CD4-positive, CD25-positive, alpha-beta regulatory T cell (primary cell): Measurements from ENCODE around the gene APOL4. TPM values are rescaled to one million over a fixed set of nuclear protein-coding genes. Genes with fewer than 3 reads are reported as not detected.

Source experiments
- ATAC-seq, 2 donors: fragments of 150-1000 bp; cut with Tn5 transposase; one replicate each; pipeline ENCODE4 v1.10.0; 2021; ENCODE audit warnings: low read depth in 2 of 2, moderate number of reproducible peaks in 2 of 2, moderate library complexity in 1 of 2
- DNase-seq, 3 donors: peaks; one replicate each; pipeline versions ENCODE4 v3.0.0 to v3.0.0-alpha.2; 2012 to 2022; ENCODE audit warnings: mixed read lengths in 1 of 3
- H3K27ac ChIP-seq: one replicate; pipeline ENCODE4 v1.7.0; 2013; ENCODE audit warnings: mild to moderate bottlenecking, low read length; ENCODE audit not compliant: insufficient read depth, poor library complexity, severe bottlenecking
- H3K27me3 ChIP-seq: one replicate; pipeline ENCODE4 v1.7.0; 2013; ENCODE audit warnings: low read length; ENCODE audit not compliant: control insufficient read depth, insufficient read depth
- H3K36me3 ChIP-seq: one replicate; pipeline ENCODE4 v1.7.0; 2013; ENCODE audit warnings: mild to moderate bottlenecking, low read length, moderate library complexity; ENCODE audit not compliant: control insufficient read depth, insufficient read depth
- H3K4me1 ChIP-seq: 2 replicates; pipeline ENCODE4 v1.7.0; 2013; ENCODE audit warnings: mild to moderate bottlenecking, low read length; ENCODE audit not compliant: insufficient read depth, control insufficient read depth, poor library complexity, severe bottlenecking
- H3K4me3 ChIP-seq: one replicate; pipeline ENCODE4 v1.7.0; 2013; ENCODE audit warnings: low read depth, mild to moderate bottlenecking, low read length, moderate library complexity
- H3K9me3 ChIP-seq, 2 experiments: 1 replicate in 1 of 2; 2 replicates in 1 of 2; pipeline ENCODE4 v1.7.0; 2013; ENCODE audit warnings: low read length in 2 of 2, mild to moderate bottlenecking in 1 of 2, moderate library complexity in 1 of 2; ENCODE audit not compliant: control insufficient read depth in 2 of 2
- H3K27ac Mint-ChIP-seq, 3 donors: one replicate each; pipeline ENCODE4 v1.8.0; 2020 to 2022; ENCODE audit warnings: mild to moderate bottlenecking in 3 of 3, mixed read lengths in 3 of 3, moderate library complexity in 2 of 3
- H3K27me3 Mint-ChIP-seq: one replicate; pipeline ENCODE4 v1.8.0; 2022; ENCODE audit warnings: mild to moderate bottlenecking, mixed read lengths
- H3K36me3 Mint-ChIP-seq: one replicate; pipeline ENCODE4 v1.8.0; 2020; ENCODE audit warnings: mixed read lengths
- H3K4me1 Mint-ChIP-seq, 4 donors: one replicate each; pipeline ENCODE4 v1.8.0; 2020 to 2022; ENCODE audit warnings: mixed read lengths in 4 of 4, mild to moderate bottlenecking in 1 of 4
- H3K4me3 Mint-ChIP-seq, 4 donors: one replicate each; pipeline ENCODE4 v1.8.0; 2020 to 2022; ENCODE audit warnings: mild to moderate bottlenecking in 4 of 4, mixed read lengths in 4 of 4, moderate library complexity in 3 of 4
- H3K9me3 Mint-ChIP-seq, 7 donors: one replicate each; pipeline ENCODE4 v1.8.0; 2020 to 2022; ENCODE audit warnings: mixed read lengths in 7 of 7, mild to moderate bottlenecking in 3 of 7, moderate library complexity in 2 of 7
- polyA plus RNA-seq, 4 donors: library from polyadenylated mRNA; unstranded; fragments of 300-500 nt; fragmentation: Illumina TruSeq; gene quantifications; one replicate each; pipeline ENCODE4 v1.2.3, GENCODE V29; 2021
- total RNA-seq: library from RNA; stranded (reverse); gene quantifications from one replicate; pipeline ENCODE4 v1.2.3, GENCODE V29; 2022

APOL4 gene
- total and polyA plus RNA-seq, 5 donors from 2014 or later = not detected

- Mint-ChIP-seq H3K4me3 (no peak overlapping the region), H3K27ac (peak overlapping the region in 2 of 3 donors; percentile 44 to 83), H3K27me3 (no peaks in the 10 kb centered on the region), H3K9me3 (peaks cover 0 to 3% (median 0%) of the 10 kb centered on the region in 7 donors), H3K36me3 (peaks cover 54% of the 10 kb centered on the region), H3K4me1 (peaks cover 38 to 60% (median 50%) of the 10 kb centered on the region in 4 donors)
- no peak for ATAC-seq
- Histone ChIP-seq H3K36me3 (peaks cover 63% of the 10 kb centered on the region), H3K27me3 (no peaks in the 10 kb centered on the region), H3K4me1 (peaks cover 14% of the 10 kb centered on the region), H3K27ac (peak overlapping the region; percentile 3), H3K9me3 (no peaks in the 10 kb centered on the region), H3K4me3 (no peak overlapping the region)
- no peak for DNase-seq
Observed at GRCh38 chr22:36148411-36148810, 53.2 kb downstream of the APOL4 start.

- H3K36me3 Mint-ChIP-seq = peaks cover 63% of the 10 kb centered on the region
- Histone ChIP-seq H3K4me3 (no peak overlapping the region), H3K27me3 (no peaks in the 10 kb centered on the region), H3K4me1 (peaks cover 4% of the 10 kb centered on the region), H3K36me3 (peaks cover 71% of the 10 kb centered on the region), H3K27ac (no peak overlapping the region), H3K9me3 (no peaks in the 10 kb centered on the region)
- peak overlapping the region in 2 of 3 donors; percentile 44 to 71 for H3K27ac Mint-ChIP-seq
- peaks cover 0 to 3% (median 0%) of the 10 kb centered on the region in 7 donors for H3K9me3 Mint-ChIP-seq
- H3K27me3 Mint-ChIP-seq = no peaks in the 10 kb centered on the region
- no peak overlapping the region for H3K4me3 Mint-ChIP-seq
- H3K4me1 Mint-ChIP-seq = peaks cover 36 to 52% (median 45%) of the 10 kb centered on the region in 4 donors
- DNase-seq (no peak), ATAC-seq (no peak)
Observed at GRCh38 chr22:36147196-36147791, 54.3 kb downstream of the APOL4 start.

GRCh38 chr22:36145881-36146280 lies 55.7 kb downstream of the APOL4 start:
- peak overlapping the region in 2 of 3 donors; percentile 55 to 88 for H3K27ac Mint-ChIP-seq
- H3K36me3 ChIP-seq = peaks cover 82% of the 10 kb centered on the region
- no peak overlapping the region for H3K27ac ChIP-seq
- H3K4me3 Mint-ChIP-seq = no peak overlapping the region
- H3K4me1 Mint-ChIP-seq = peaks cover 24 to 38% (median 31%) of the 10 kb centered on the region in 4 donors
- ATAC-seq (no peak), DNase-seq (no peak)
- no peaks in the 10 kb centered on the region for H3K27me3 Mint-ChIP-seq
- H3K36me3 Mint-ChIP-seq = peaks cover 61% of the 10 kb centered on the region
- no peaks in the 10 kb centered on the region for H3K9me3 ChIP-seq
- no peaks in the 10 kb centered on the region for H3K27me3 ChIP-seq
- no peaks in the 10 kb centered on the region for H3K9me3 Mint-ChIP-seq
- H3K4me3 ChIP-seq = no peak overlapping the region
- H3K4me1 ChIP-seq = peaks cover 1% of the 10 kb centered on the region

- Mint-ChIP-seq H3K36me3 (peaks cover 62% of the 10 kb centered on the region), H3K9me3 (no peaks in the 10 kb centered on the region), H3K27me3 (no peaks in the 10 kb centered on the region), H3K4me3 (no peak overlapping the region), H3K4me1 (peaks cover 15 to 30% (median 24%) of the 10 kb centered on the region in 4 donors), H3K27ac (peak overlapping the region in 2 of 3 donors; percentile 43 to 88)
- Histone ChIP-seq H3K36me3 (peaks cover 80% of the 10 kb centered on the region), H3K27me3 (no peaks in the 10 kb centered on the region), H3K9me3 (no peaks in the 10 kb centered on the region), H3K4me3 (no peak overlapping the region), H3K27ac (no peak overlapping the region), H3K4me1 (no peaks in the 10 kb centered on the region)
- ATAC-seq (peak in 1 of 2 donors; percentile 58), DNase-seq (peak in 2 of 3 donors; percentile 29 to 40)
Observed at GRCh38 chr22:36144886-36145541, 56.6 kb downstream of the APOL4 start.

GRCh38 chr22:36143956-36144355 lies 57.7 kb downstream of the APOL4 start:
- peak overlapping the region; percentile 10 to 71 (median 46) for H3K27ac Mint-ChIP-seq
- H3K4me1 Mint-ChIP-seq = peaks cover 11 to 26% (median 18%) of the 10 kb centered on the region in 4 donors
- H3K4me3 Mint-ChIP-seq = no peak overlapping the region

GRCh38 chr22:36143066-36143815 lies 58.4 kb downstream of the APOL4 start:
- Mint-ChIP-seq H3K36me3 (peaks cover 54% of the 10 kb centered on the region), H3K27ac (peak overlapping the region in 1 of 3 donors; percentile 44), H3K9me3 (no peaks in the 10 kb centered on the region), H3K4me3 (no peak overlapping the region), H3K4me1 (peaks cover 9 to 19% (median 16%) of the 10 kb centered on the region in 4 donors), H3K27me3 (no peaks in the 10 kb centered on the region)
- peaks cover 65% of the 10 kb centered on the region for H3K36me3 ChIP-seq
- H3K9me3 ChIP-seq = no peaks in the 10 kb centered on the region
- no peaks in the 10 kb centered on the region for H3K27me3 ChIP-seq
- no peak for DNase-seq
- H3K27ac ChIP-seq = no peak overlapping the region
- H3K4me1 ChIP-seq = no peaks in the 10 kb centered on the region
- ATAC-seq = no peak
- no peak overlapping the region for H3K4me3 ChIP-seq

More at GRCh38 chr22:36143956-36144355, 57.7 kb downstream of the APOL4 start:
- Histone ChIP-seq H3K4me1 (no peaks in the 10 kb centered on the region), H3K27me3 (no peaks in the 10 kb centered on the region), H3K9me3 (no peaks in the 10 kb centered on the region), H3K36me3 (peaks cover 70% of the 10 kb centered on the region), H3K4me3 (no peak overlapping the region), H3K27ac (no peak overlapping the region)
- ATAC-seq (no peak), DNase-seq (no peak)
- Mint-ChIP-seq H3K36me3 (peaks cover 54% of the 10 kb centered on the region), H3K9me3 (no peaks in the 10 kb centered on the region), H3K27me3 (no peaks in the 10 kb centered on the region)

GRCh38 chr22:36141481-36141880 lies 60.1 kb downstream of the APOL4 start:
- H3K36me3 ChIP-seq = peaks cover 50% of the 10 kb centered on the region

More at GRCh38 chr22:36141481-36141880, 60.1 kb downstream of the APOL4 start:
- Mint-ChIP-seq H3K27ac (no peak overlapping the region), H3K9me3 (no peaks in the 10 kb centered on the region), H3K27me3 (no peaks in the 10 kb centered on the region), H3K36me3 (peaks cover 51% of the 10 kb centered on the region), H3K4me1 (peaks cover 5 to 14% (median 9%) of the 10 kb centered on the region in 4 donors), H3K4me3 (no peak overlapping the region)
- Histone ChIP-seq H3K27ac (no peak overlapping the region), H3K27me3 (no peaks in the 10 kb centered on the region), H3K9me3 (no peaks in the 10 kb centered on the region), H3K4me3 (no peak overlapping the region), H3K4me1 (no peaks in the 10 kb centered on the region)
- no peak for ATAC-seq
- no peak for DNase-seq
